ENCODE results near the gene MACROD2. TPM values are rescaled to one million over a fixed set of nuclear protein-coding genes. Genes with fewer than 3 reads are reported as not detected.

Gene MACROD2
- total RNA-seq, 1 experiment from 2014 or later: 2.3 TPM

- DNase-seq (ENCODE audit: low spot score): no peak
Observed at GRCh38 chr20:15889061-15889460, 1893.7 kb downstream of the MACROD2 start.

GRCh38 chr20:15889514-15890256 is 1894.4 kb downstream of the MACROD2 start:
- DNase-seq (ENCODE audit: low spot score): no peak

- no peak for DNase-seq (ENCODE audit: low spot score)
Observed at GRCh38 chr20:15890407-15890982, 1895.2 kb downstream of the MACROD2 start.

GRCh38 chr20:15895126-15895525 is 1899.8 kb downstream of the MACROD2 start:
- no peak for DNase-seq (ENCODE audit: low spot score)

GRCh38 chr20:15895560-15896084 is 1900.3 kb downstream of the MACROD2 start:
- no peak for DNase-seq (ENCODE audit: low spot score)

GRCh38 chr20:15899967-15900366 is 1904.7 kb downstream of the MACROD2 start:
- no peak for DNase-seq (ENCODE audit: low spot score)

GRCh38 chr20:15900443-15900842 is 1905.1 kb downstream of the MACROD2 start:
- DNase-seq (ENCODE audit: low spot score): no peak

GRCh38 chr20:15902493-15902892 is 1907.2 kb downstream of the MACROD2 start:
- DNase-seq (ENCODE audit: low spot score): peak; percentile 39

GRCh38 chr20:15905661-15906060 is 1910.3 kb downstream of the MACROD2 start:
- DNase-seq (ENCODE audit: low spot score): no peak

- no peak for DNase-seq (ENCODE audit: low spot score)
Observed at GRCh38 chr20:15909995-15910394, 1914.7 kb downstream of the MACROD2 start.

- DNase-seq (ENCODE audit: low spot score): no peak
Observed at GRCh38 chr20:15911581-15911980, 1916.3 kb downstream of the MACROD2 start.

- DNase-seq (ENCODE audit: low spot score): no peak
Observed at GRCh38 chr20:15913391-15914025, 1918.2 kb downstream of the MACROD2 start.

- peak; percentile 12 for DNase-seq (ENCODE audit: low spot score)
Observed at GRCh38 chr20:15916623-15917022, 1921.3 kb downstream of the MACROD2 start.

GRCh38 chr20:15917283-15917682 is 1922.0 kb downstream of the MACROD2 start:
- no peak for DNase-seq (ENCODE audit: low spot score)

GRCh38 chr20:15918631-15919030 is 1923.3 kb downstream of the MACROD2 start:
- no peak for DNase-seq (ENCODE audit: low spot score)

GRCh38 chr20:15919118-15919517 is 1923.8 kb downstream of the MACROD2 start:
- no peak for DNase-seq (ENCODE audit: low spot score)

- DNase-seq (ENCODE audit: low spot score): no peak
Observed at GRCh38 chr20:15921930-15922329, 1926.6 kb downstream of the MACROD2 start.

- DNase-seq (ENCODE audit: low spot score): no peak
Observed at GRCh38 chr20:15922556-15922955, 1927.2 kb downstream of the MACROD2 start.

GRCh38 chr20:15923030-15923776 is 1927.9 kb downstream of the MACROD2 start:
- no peak for DNase-seq (ENCODE audit: low spot score)

GRCh38 chr20:15924556-15924955 is 1929.2 kb downstream of the MACROD2 start:
- no peak for DNase-seq (ENCODE audit: low spot score)

GRCh38 chr20:15925376-15925775 is 1930.1 kb downstream of the MACROD2 start:
- DNase-seq (ENCODE audit: low spot score): no peak

Data from HT-29 (cell line).